Measurements from ENCODE around the gene PHF21A. TPM values are rescaled to one million over a fixed set of nuclear protein-coding genes. Genes with fewer than 3 reads are reported as not detected.

Gene PHF21A
- total RNA-seq, 1 experiment from 2014 or later, result 20.5 TPM

- Mint-ChIP-seq H3K27me3 (ENCODE audit: unreplicated experiment) (no peaks in the 10 kb centered on the region), H3K9me3 (ENCODE audit: low read depth, unreplicated experiment) (no peaks in the 10 kb centered on the region), H3K4me1 (ENCODE audit: low read depth, unreplicated experiment) (no peaks in the 10 kb centered on the region), H3K27ac (ENCODE audit: unreplicated experiment) (no peak overlapping the region), H3K4me3 (ENCODE audit: low read depth, unreplicated experiment) (no peak overlapping the region), H3K36me3 (ENCODE audit: insufficient read depth, unreplicated experiment) (no peaks in the 10 kb centered on the region)
- TF ChIP-seq, protein P1, sequence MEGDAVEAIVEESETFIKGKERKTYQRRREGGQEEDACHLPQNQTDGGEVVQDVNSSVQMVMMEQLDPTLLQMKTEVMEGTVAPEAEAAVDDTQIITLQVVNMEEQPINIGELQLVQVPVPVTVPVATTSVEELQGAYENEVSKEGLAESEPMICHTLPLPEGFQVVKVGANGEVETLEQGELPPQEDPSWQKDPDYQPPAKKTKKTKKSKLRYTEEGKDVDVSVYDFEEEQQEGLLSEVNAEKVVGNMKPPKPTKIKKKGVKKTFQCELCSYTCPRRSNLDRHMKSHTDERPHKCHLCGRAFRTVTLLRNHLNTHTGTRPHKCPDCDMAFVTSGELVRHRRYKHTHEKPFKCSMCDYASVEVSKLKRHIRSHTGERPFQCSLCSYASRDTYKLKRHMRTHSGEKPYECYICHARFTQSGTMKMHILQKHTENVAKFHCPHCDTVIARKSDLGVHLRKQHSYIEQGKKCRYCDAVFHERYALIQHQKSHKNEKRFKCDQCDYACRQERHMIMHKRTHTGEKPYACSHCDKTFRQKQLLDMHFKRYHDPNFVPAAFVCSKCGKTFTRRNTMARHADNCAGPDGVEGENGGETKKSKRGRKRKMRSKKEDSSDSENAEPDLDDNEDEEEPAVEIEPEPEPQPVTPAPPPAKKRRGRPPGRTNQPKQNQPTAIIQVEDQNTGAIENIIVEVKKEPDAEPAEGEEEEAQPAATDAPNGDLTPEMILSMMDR (IDR thresholded peaks at IDR 0.05; ENCODE audit: unreplicated experiment), result no peak
- BruUV-seq (replicated peaks), result no TSS peak
- DNase-seq, result no peak
- intact Hi-C loops (cut with micrococcal nuclease; ENCODE audit: unreplicated experiment), result no loop called here
- CTCF ChIA-PET, result interaction anchor here (0.7 kb wide), 1 partner anchor 76 kb away, joined by 6 read pairs; no protein-coding TSS in a partner anchor
These were observed 178.9 kb downstream of the PHF21A start for GRCh38 chr11:45942381-45942780.

GRCh38 chr11:45941285-45941684 lies 180.0 kb downstream of the PHF21A start:
- intact Hi-C loops (cut with micrococcal nuclease; ENCODE audit: unreplicated experiment), result no loop called here
- no peaks in the 10 kb centered on the region for H3K4me1 Mint-ChIP-seq (ENCODE audit: low read depth, unreplicated experiment)
- DNase-seq, result no peak
- BruUV-seq (replicated peaks), result no TSS peak
- CTCF ChIA-PET, result interaction anchor here (0.5 kb wide), 1 partner anchor 529 kb away, joined by 4 read pairs; no protein-coding TSS in a partner anchor
- no peaks in the 10 kb centered on the region for H3K9me3 Mint-ChIP-seq (ENCODE audit: low read depth, unreplicated experiment)
- no peaks in the 10 kb centered on the region for H3K27me3 Mint-ChIP-seq (ENCODE audit: unreplicated experiment)
- H3K36me3 Mint-ChIP-seq (ENCODE audit: insufficient read depth, unreplicated experiment), result no peaks in the 10 kb centered on the region
- TF ChIP-seq, protein P1 (IDR thresholded peaks at IDR 0.05; ENCODE audit: unreplicated experiment), result no peak
- no peak overlapping the region for H3K27ac Mint-ChIP-seq (ENCODE audit: unreplicated experiment)
- H3K4me3 Mint-ChIP-seq (ENCODE audit: low read depth, unreplicated experiment), result no peak overlapping the region

- CTCF ChIA-PET, result no interaction called here
These were observed 181.4 kb downstream of the PHF21A start for GRCh38 chr11:45939836-45940235.

GRCh38 chr11:45937916-45938315 lies 183.3 kb downstream of the PHF21A start:
- intact Hi-C loops (cut with micrococcal nuclease; ENCODE audit: unreplicated experiment), result no loop called here
- H3K4me1 Mint-ChIP-seq (ENCODE audit: low read depth, unreplicated experiment), result no peaks in the 10 kb centered on the region
- DNase-seq, result no peak
- H3K36me3 Mint-ChIP-seq (ENCODE audit: insufficient read depth, unreplicated experiment), result peaks cover 4% of the 10 kb centered on the region
- TF ChIP-seq, protein P1 (IDR thresholded peaks at IDR 0.05; ENCODE audit: unreplicated experiment), result no peak
- BruUV-seq (replicated peaks), result no TSS peak
- no peak overlapping the region for H3K4me3 Mint-ChIP-seq (ENCODE audit: low read depth, unreplicated experiment)
- H3K27me3 Mint-ChIP-seq (ENCODE audit: unreplicated experiment), result no peaks in the 10 kb centered on the region
- no peak overlapping the region for H3K27ac Mint-ChIP-seq (ENCODE audit: unreplicated experiment)
- H3K9me3 Mint-ChIP-seq (ENCODE audit: low read depth, unreplicated experiment), result no peaks in the 10 kb centered on the region
- CTCF ChIA-PET, result no interaction called here

More at GRCh38 chr11:45939836-45940235, 181.4 kb downstream of the PHF21A start:
- Mint-ChIP-seq H3K36me3 (ENCODE audit: insufficient read depth, unreplicated experiment) (no peaks in the 10 kb centered on the region), H3K27me3 (ENCODE audit: unreplicated experiment) (no peaks in the 10 kb centered on the region), H3K4me3 (ENCODE audit: low read depth, unreplicated experiment) (no peak overlapping the region), H3K4me1 (ENCODE audit: low read depth, unreplicated experiment) (no peaks in the 10 kb centered on the region), H3K27ac (ENCODE audit: unreplicated experiment) (no peak overlapping the region), H3K9me3 (ENCODE audit: low read depth, unreplicated experiment) (no peaks in the 10 kb centered on the region)
- no TSS peak for BruUV-seq (replicated peaks)
- no peak for DNase-seq
- intact Hi-C loops (cut with micrococcal nuclease; ENCODE audit: unreplicated experiment), result no loop called here
- TF ChIP-seq, protein P1 (IDR thresholded peaks at IDR 0.05; ENCODE audit: unreplicated experiment), result no peak

All from Calu3 (cell line).